BE2C (cell line): Measurements from ENCODE around the gene FOXR1.
A peak's percentile ranks its signal among the peaks of the same experiment; 100 is the strongest.
"Not testable (repeated sequence)": the region's sequence is repeated elsewhere in the genome, so short reads cannot be mapped to it uniquely, and the experiment has no call there.

Experiments
- DNase-seq: peaks from one replicate; pipeline ENCODE4 v3.0.0-alpha.2; 2020
- H3K27me3 ChIP-seq: fragments of 250-450 bp; sonication (Bioruptor Pico); 2 replicates; pipeline ENCODE4 v1.5.1; 2020; ENCODE audit warnings: mild to moderate bottlenecking
- H3K36me3 ChIP-seq: fragments of 250-450 bp; sonication (Bioruptor Pico); 2 replicates; pipeline ENCODE4 v1.5.1; 2020; ENCODE audit warnings: mild to moderate bottlenecking
- H3K4me1 ChIP-seq: fragments of 250-450 bp; sonication (Bioruptor Pico); 2 replicates; pipeline ENCODE4 v1.5.1; 2020
- H3K4me3 ChIP-seq: 2 replicates; pipeline ENCODE4 v1.5.1; 2011; ENCODE audit warnings: low read depth, low read length
- H3K9me3 ChIP-seq: fragments of 250-450 bp; sonication (Bioruptor Pico); 2 replicates; pipeline ENCODE4 v1.5.1; 2020
- CTCF ChIP-seq: IDR thresholded peaks from 2 replicates; pipeline ENCODE4 v1.5.1; 2012; ENCODE audit warnings: mild to moderate bottlenecking, low read depth, low read length

FOXR1 gene

DNA sequence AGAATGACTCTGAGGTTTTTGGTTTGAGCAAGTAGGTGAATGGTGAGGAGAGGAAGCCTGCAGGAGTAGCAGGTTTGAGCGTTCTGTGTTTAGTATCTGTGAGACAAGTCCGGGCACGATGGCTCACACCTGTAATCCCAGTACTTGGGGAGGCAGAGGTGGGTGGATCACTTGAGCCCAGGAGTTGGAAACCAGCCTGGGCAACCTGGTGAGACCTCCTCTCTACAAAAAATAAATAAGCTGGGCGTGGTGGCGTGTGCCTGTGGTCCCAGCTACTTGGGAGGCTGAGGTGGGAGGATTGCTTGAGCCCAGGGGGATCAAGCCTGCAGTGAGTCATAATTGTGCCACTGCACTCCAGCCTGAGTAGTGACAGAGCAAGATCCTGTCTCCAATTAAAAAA, 16.7 kb downstream of the FOXR1 start:
- no peaks in the 10 kb centered on the region for H3K27me3 ChIP-seq
- no peaks in the 10 kb centered on the region for H3K4me1 ChIP-seq
- DNase-seq = no peak
- no peak overlapping the region for H3K4me3 ChIP-seq
- H3K36me3 ChIP-seq = no peaks in the 10 kb centered on the region
- no peaks in the 10 kb centered on the region for H3K9me3 ChIP-seq
- no peak for TF ChIP-seq CTCF

DNA sequence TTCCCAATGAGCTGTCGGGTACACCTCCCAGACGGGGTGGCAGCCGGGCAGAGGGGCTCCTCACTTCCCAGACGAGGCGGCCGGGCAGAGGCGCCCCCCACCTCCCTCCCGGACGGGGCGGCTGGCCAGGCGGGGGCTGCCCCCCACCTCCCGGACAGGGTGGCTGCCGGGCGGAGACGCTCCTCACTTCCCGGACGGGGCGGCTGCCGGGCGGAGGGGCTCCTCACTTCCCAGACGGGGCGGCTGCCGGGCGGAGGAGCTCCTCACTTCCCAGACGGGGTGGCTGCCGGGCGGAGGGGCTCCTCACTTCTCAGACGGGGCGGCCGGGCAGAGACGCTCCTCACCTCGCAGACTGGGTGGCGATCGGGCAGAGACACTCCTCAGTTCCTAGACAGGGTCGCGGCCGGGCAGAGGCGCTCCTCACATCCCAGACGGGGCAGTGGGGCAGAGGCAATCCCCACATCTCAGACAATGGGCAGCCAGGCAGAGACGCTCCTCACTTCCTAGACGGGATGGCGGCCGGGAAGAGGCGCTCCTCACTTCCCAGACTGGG, 20.0 kb downstream of the FOXR1 start:
- H3K36me3 ChIP-seq, H3K4me3 ChIP-seq, H3K4me1 ChIP-seq, H3K27me3 ChIP-seq, DNase-seq, H3K9me3 ChIP-seq: not testable (repeated sequence)

GRCh38 chr11:118996926-118997626, 25.5 kb downstream of the FOXR1 start:
- 0 out of 2 replicates have a peak, but pooled peaks cover 2% of the 10 kb centered on the region for H3K4me1 ChIP-seq
- H3K36me3 ChIP-seq = peaks cover 8% of the 10 kb centered on the region
- H3K4me3 ChIP-seq = peak overlapping the region; percentile 92
- peak; percentile 32 for TF ChIP-seq CTCF
- H3K9me3 ChIP-seq = no peaks in the 10 kb centered on the region
- no peak for DNase-seq
- no peaks in the 10 kb centered on the region for H3K27me3 ChIP-seq

GRCh38 chr11:118997627-118998387, 26.2 kb downstream of the FOXR1 start, which contains the start of gene CENATAC:
TSS of gene CENATAC (plus strand) at chr11:118998138. CDS start at chr11:118998198, 60 bp downstream.
- H3K27me3 ChIP-seq = no peaks in the 10 kb centered on the region
- DNase-seq = peak; percentile 93
- no peaks in the 10 kb centered on the region for H3K9me3 ChIP-seq
- H3K4me1 ChIP-seq = 0 out of 2 replicates have a peak, but pooled peaks cover 2% of the 10 kb centered on the region
- peaks cover 8% of the 10 kb centered on the region for H3K36me3 ChIP-seq
- peak within 1 kb of the TSS; percentile 92 for H3K4me3 ChIP-seq
- no peak for TF ChIP-seq CTCF

GRCh38 chr11:118998388-118998717, 26.8 kb downstream of the FOXR1 start:
- Histone ChIP-seq H3K4me3 (peak overlapping the region; percentile 92), H3K4me1 (0 out of 2 replicates have a peak, but pooled peaks cover 2% of the 10 kb centered on the region), H3K36me3 (peaks cover 8% of the 10 kb centered on the region), H3K27me3 (no peaks in the 10 kb centered on the region), H3K9me3 (no peaks in the 10 kb centered on the region)
- DNase-seq = no peak
- no peak for TF ChIP-seq CTCF

GRCh38 chr11:118998822-118999221, 27.3 kb downstream of the FOXR1 start:
- Histone ChIP-seq H3K27me3 (no peaks in the 10 kb centered on the region), H3K36me3 (peaks cover 11% of the 10 kb centered on the region), H3K4me3 (peak overlapping the region; percentile 92), H3K9me3 (no peaks in the 10 kb centered on the region), H3K4me1 (0 out of 2 replicates have a peak, but pooled peaks cover 2% of the 10 kb centered on the region)
- DNase-seq = no peak
- no peak for TF ChIP-seq CTCF
